HL-60 (cell line): Measurements from ENCODE around the gene ANAPC5.

ENCODE experiments used
- REST ChIP-seq: IDR thresholded peaks from 2 replicates; pipeline ENCODE4 v1.6.1; 2012; ENCODE audit warnings: low read depth; ENCODE audit not compliant: insufficient replicate concordance
- TF ChIP-seq, protein P1 (sequence below): IDR thresholded peaks from one replicate; pipeline ENCODE4 v1.5.1; 2011; ENCODE audit warnings: low read length, control low read depth, inconsistent platforms; ENCODE audit not compliant: insufficient read depth

DNA sequence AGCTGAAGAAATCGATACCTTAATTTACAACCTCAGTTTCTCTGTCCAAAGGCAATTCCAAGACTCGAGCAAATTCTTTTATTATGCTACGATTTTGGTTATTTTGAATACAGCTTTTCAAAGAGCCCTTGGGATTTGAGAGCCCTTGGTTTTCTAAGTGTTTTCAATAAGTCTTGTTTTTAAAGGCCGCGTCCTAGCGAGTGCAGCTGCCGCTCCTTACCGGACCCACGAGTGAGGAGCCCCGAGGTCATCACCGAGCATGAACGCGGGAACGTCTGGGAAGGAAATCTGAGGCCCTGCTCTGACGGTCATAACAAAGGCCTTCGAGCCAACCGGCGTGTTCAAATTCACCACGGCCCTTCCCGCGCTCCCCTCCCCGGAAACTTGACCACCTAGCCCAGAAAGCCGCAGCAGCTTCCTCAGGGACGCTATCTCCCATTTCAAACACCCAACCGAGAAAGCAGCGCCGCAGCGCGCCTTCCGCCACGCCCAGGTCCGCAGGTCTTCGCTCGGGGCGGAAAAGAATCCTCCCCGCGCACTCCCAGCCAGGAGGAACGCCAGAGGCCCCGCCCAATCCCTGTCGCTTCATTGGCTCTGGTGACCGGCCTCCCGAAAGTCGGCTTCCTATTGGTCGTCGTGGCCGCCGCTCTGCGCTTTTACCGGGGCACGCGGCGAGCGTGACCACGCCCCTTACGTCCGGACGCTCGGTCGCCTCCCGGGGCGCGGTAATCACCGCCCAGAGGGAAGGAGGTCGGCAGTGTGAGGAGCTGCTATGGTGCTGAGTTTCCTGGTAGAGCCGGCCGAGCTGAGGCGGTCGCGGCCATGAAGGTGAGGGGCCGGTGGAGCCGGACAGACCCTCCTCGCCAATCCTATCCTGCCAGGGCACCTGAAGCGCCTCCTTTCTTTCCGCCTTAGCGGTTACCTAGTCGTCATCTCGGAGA lies 47.5 kb upstream of the ANAPC5 start, which contains the start of gene RNF34:
- TF ChIP-seq, protein P1, sequence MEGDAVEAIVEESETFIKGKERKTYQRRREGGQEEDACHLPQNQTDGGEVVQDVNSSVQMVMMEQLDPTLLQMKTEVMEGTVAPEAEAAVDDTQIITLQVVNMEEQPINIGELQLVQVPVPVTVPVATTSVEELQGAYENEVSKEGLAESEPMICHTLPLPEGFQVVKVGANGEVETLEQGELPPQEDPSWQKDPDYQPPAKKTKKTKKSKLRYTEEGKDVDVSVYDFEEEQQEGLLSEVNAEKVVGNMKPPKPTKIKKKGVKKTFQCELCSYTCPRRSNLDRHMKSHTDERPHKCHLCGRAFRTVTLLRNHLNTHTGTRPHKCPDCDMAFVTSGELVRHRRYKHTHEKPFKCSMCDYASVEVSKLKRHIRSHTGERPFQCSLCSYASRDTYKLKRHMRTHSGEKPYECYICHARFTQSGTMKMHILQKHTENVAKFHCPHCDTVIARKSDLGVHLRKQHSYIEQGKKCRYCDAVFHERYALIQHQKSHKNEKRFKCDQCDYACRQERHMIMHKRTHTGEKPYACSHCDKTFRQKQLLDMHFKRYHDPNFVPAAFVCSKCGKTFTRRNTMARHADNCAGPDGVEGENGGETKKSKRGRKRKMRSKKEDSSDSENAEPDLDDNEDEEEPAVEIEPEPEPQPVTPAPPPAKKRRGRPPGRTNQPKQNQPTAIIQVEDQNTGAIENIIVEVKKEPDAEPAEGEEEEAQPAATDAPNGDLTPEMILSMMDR = no peak
- TF ChIP-seq REST = peak; percentile 67
